ENCODE results near the gene NCOA7. TPM values are rescaled to one million over a fixed set of nuclear protein-coding genes. Genes with fewer than 3 reads are reported as not detected.
"Not testable (repeated sequence)": the region's sequence is repeated elsewhere in the genome, so short reads cannot be mapped to it uniquely, and the experiment has no call there.

Gene NCOA7
- total RNA-seq, 1 donor from 2014 or later = 56.1 TPM

GRCh38 chr6:125919618-125920017 lies 128.9 kb downstream of the NCOA7 start:
- intact Hi-C loops (cut with micrococcal nuclease) = loop anchor here (1.0 to 10.0 kb wide), 9 partner anchors 9 to 1565 kb away; partner anchors contain the start of genes HINT3 and TRMT11
- H3K4me3 Mint-ChIP-seq = peak overlapping the region; percentile 88
- H3K9me3 Mint-ChIP-seq = no peaks in the 10 kb centered on the region
- H3K27me3 Mint-ChIP-seq (ENCODE audit: insufficient read depth) = no peaks in the 10 kb centered on the region
- H3K4me1 Mint-ChIP-seq (ENCODE audit: low read depth) = peaks cover 64% of the 10 kb centered on the region
- H3K27ac Mint-ChIP-seq = peak overlapping the region; percentile 94
- H3K36me3 Mint-ChIP-seq (ENCODE audit: low read depth) = peaks cover 69% of the 10 kb centered on the region
- DNase-seq (ENCODE audit: low spot score) = no peak

- no peak for DNase-seq (ENCODE audit: low spot score)
- H3K27me3 Mint-ChIP-seq (ENCODE audit: insufficient read depth) = no peaks in the 10 kb centered on the region
- no peak overlapping the region for H3K27ac Mint-ChIP-seq
- H3K4me3 Mint-ChIP-seq = peak overlapping the region; percentile 40
- no peaks in the 10 kb centered on the region for H3K9me3 Mint-ChIP-seq
- peaks cover 59% of the 10 kb centered on the region for H3K36me3 Mint-ChIP-seq (ENCODE audit: low read depth)
- peaks cover 74% of the 10 kb centered on the region for H3K4me1 Mint-ChIP-seq (ENCODE audit: low read depth)
- intact Hi-C loops (cut with micrococcal nuclease) = no loop called here
Measured at GRCh38 chr6:125922322-125922860, 131.6 kb downstream of the NCOA7 start.

GRCh38 chr6:125923366-125923877 lies 132.7 kb downstream of the NCOA7 start:
- Mint-ChIP-seq H3K9me3 (no peaks in the 10 kb centered on the region), H3K27me3 (ENCODE audit: insufficient read depth) (no peaks in the 10 kb centered on the region), H3K4me1 (ENCODE audit: low read depth) (peaks cover 65% of the 10 kb centered on the region), H3K36me3 (ENCODE audit: low read depth) (peaks cover 61% of the 10 kb centered on the region), H3K4me3 (peak overlapping the region; percentile 32), H3K27ac (peak overlapping the region; percentile 72)
- no peak for DNase-seq (ENCODE audit: low spot score)
- intact Hi-C loops (cut with micrococcal nuclease) = no loop called here

GRCh38 chr6:125924169-125924568 lies 133.4 kb downstream of the NCOA7 start:
- no peaks in the 10 kb centered on the region for H3K9me3 Mint-ChIP-seq
- H3K4me1 Mint-ChIP-seq (ENCODE audit: low read depth) = peaks cover 57% of the 10 kb centered on the region
- no peak for DNase-seq (ENCODE audit: low spot score)
- peaks cover 59% of the 10 kb centered on the region for H3K36me3 Mint-ChIP-seq (ENCODE audit: low read depth)
- intact Hi-C loops (cut with micrococcal nuclease) = no loop called here
- peak overlapping the region; percentile 72 for H3K27ac Mint-ChIP-seq
- no peak overlapping the region for H3K4me3 Mint-ChIP-seq
- H3K27me3 Mint-ChIP-seq (ENCODE audit: insufficient read depth) = no peaks in the 10 kb centered on the region

GRCh38 chr6:125924697-125925358 lies 134.1 kb downstream of the NCOA7 start:
- H3K27ac Mint-ChIP-seq = peak overlapping the region; percentile 35

GRCh38 chr6:125926711-125927110 lies 136.0 kb downstream of the NCOA7 start:
- H3K27me3 Mint-ChIP-seq (ENCODE audit: insufficient read depth) = no peaks in the 10 kb centered on the region
- intact Hi-C loops (cut with micrococcal nuclease) = loop anchor here (2.0 kb wide), 1 partner anchor 16 kb away; no protein-coding TSS in a partner anchor
- H3K27ac Mint-ChIP-seq = peak overlapping the region; percentile 43
- DNase-seq (ENCODE audit: low spot score) = no peak
- H3K4me1 Mint-ChIP-seq (ENCODE audit: low read depth) = peaks cover 56% of the 10 kb centered on the region
- H3K4me3 Mint-ChIP-seq = no peak overlapping the region
- H3K9me3 Mint-ChIP-seq = peaks cover 1% of the 10 kb centered on the region
- peaks cover 67% of the 10 kb centered on the region for H3K36me3 Mint-ChIP-seq (ENCODE audit: low read depth)

More at GRCh38 chr6:125924697-125925358, 134.1 kb downstream of the NCOA7 start:
- Mint-ChIP-seq H3K36me3 (ENCODE audit: low read depth) (peaks cover 59% of the 10 kb centered on the region), H3K4me1 (ENCODE audit: low read depth) (peaks cover 52% of the 10 kb centered on the region), H3K9me3 (no peaks in the 10 kb centered on the region), H3K27me3 (ENCODE audit: insufficient read depth) (no peaks in the 10 kb centered on the region), H3K4me3 (no peak overlapping the region)
- no peak for DNase-seq (ENCODE audit: low spot score)
- intact Hi-C loops (cut with micrococcal nuclease) = no loop called here

GRCh38 chr6:125927761-125928160 lies 137.0 kb downstream of the NCOA7 start:
- peaks cover 4% of the 10 kb centered on the region for H3K9me3 Mint-ChIP-seq
- H3K4me1 Mint-ChIP-seq (ENCODE audit: low read depth) = peaks cover 56% of the 10 kb centered on the region
- H3K27ac Mint-ChIP-seq = no peak overlapping the region
- H3K36me3 Mint-ChIP-seq (ENCODE audit: low read depth) = peaks cover 64% of the 10 kb centered on the region
- no peak overlapping the region for H3K4me3 Mint-ChIP-seq
- H3K27me3 Mint-ChIP-seq (ENCODE audit: insufficient read depth) = no peaks in the 10 kb centered on the region
- DNase-seq (ENCODE audit: low spot score) = no peak
- intact Hi-C loops (cut with micrococcal nuclease) = loop anchor here (2.0 kb wide), 1 partner anchor 17 kb away; no protein-coding TSS in a partner anchor

- intact Hi-C loops (cut with micrococcal nuclease) = loop anchor here (1.0 kb wide), 1 partner anchor 12 kb away; no protein-coding TSS in a partner anchor
- Mint-ChIP-seq H3K9me3 (peaks cover 4% of the 10 kb centered on the region), H3K4me3 (no peak overlapping the region), H3K27ac (no peak overlapping the region), H3K36me3 (ENCODE audit: low read depth) (peaks cover 41% of the 10 kb centered on the region), H3K27me3 (ENCODE audit: insufficient read depth) (no peaks in the 10 kb centered on the region), H3K4me1 (ENCODE audit: low read depth) (peaks cover 33% of the 10 kb centered on the region)
- DNase-seq (ENCODE audit: low spot score) = no peak
Measured at GRCh38 chr6:125930765-125931418, 140.1 kb downstream of the NCOA7 start.

GRCh38 chr6:125931733-125932450 lies 141.1 kb downstream of the NCOA7 start:
- DNase-seq (ENCODE audit: low spot score) = no peak
- H3K9me3 Mint-ChIP-seq = peaks cover 4% of the 10 kb centered on the region
- H3K27me3 Mint-ChIP-seq (ENCODE audit: insufficient read depth) = no peaks in the 10 kb centered on the region
- peaks cover 28% of the 10 kb centered on the region for H3K4me1 Mint-ChIP-seq (ENCODE audit: low read depth)
- H3K36me3 Mint-ChIP-seq (ENCODE audit: low read depth) = peaks cover 37% of the 10 kb centered on the region
- peak overlapping the region; percentile 57 for H3K27ac Mint-ChIP-seq
- no peak overlapping the region for H3K4me3 Mint-ChIP-seq
- intact Hi-C loops (cut with micrococcal nuclease) = loop anchor here (1.0 kb wide), 1 partner anchor 11 kb away; no protein-coding TSS in a partner anchor

- peak overlapping the region; percentile 19 for H3K27ac Mint-ChIP-seq
- intact Hi-C loops (cut with micrococcal nuclease) = no loop called here
- H3K36me3 Mint-ChIP-seq (ENCODE audit: low read depth) = peaks cover 35% of the 10 kb centered on the region
- no peak overlapping the region for H3K4me3 Mint-ChIP-seq
- H3K4me1 Mint-ChIP-seq (ENCODE audit: low read depth) = peaks cover 26% of the 10 kb centered on the region
- no peaks in the 10 kb centered on the region for H3K27me3 Mint-ChIP-seq (ENCODE audit: insufficient read depth)
- no peak for DNase-seq (ENCODE audit: low spot score)
- H3K9me3 Mint-ChIP-seq = peaks cover 4% of the 10 kb centered on the region
Measured at GRCh38 chr6:125932451-125932795, 141.7 kb downstream of the NCOA7 start.

- H3K27ac Mint-ChIP-seq; H3K9me3 Mint-ChIP-seq; H3K4me3 Mint-ChIP-seq; DNase-seq (ENCODE audit: low spot score); H3K27me3 Mint-ChIP-seq (ENCODE audit: insufficient read depth); intact Hi-C loops (cut with micrococcal nuclease): not testable (repeated sequence)
- Mint-ChIP-seq H3K4me1 (ENCODE audit: low read depth) (peaks cover 39% of the 10 kb centered on the region), H3K36me3 (ENCODE audit: low read depth) (peaks cover 19% of the 10 kb centered on the region)
Measured at GRCh38 chr6:125935520-125935919, 144.8 kb downstream of the NCOA7 start.

GRCh38 chr6:125939026-125939425 lies 148.3 kb downstream of the NCOA7 start:
- DNase-seq (ENCODE audit: low spot score) = no peak
- no peak overlapping the region for H3K4me3 Mint-ChIP-seq
- peaks cover 2% of the 10 kb centered on the region for H3K36me3 Mint-ChIP-seq (ENCODE audit: low read depth)

More at GRCh38 chr6:125939026-125939425, 148.3 kb downstream of the NCOA7 start:
- intact Hi-C loops (cut with micrococcal nuclease) = no loop called here
- H3K27ac Mint-ChIP-seq = no peak overlapping the region
- peaks cover 29% of the 10 kb centered on the region for H3K4me1 Mint-ChIP-seq (ENCODE audit: low read depth)
- H3K27me3 Mint-ChIP-seq (ENCODE audit: insufficient read depth) = peaks cover 3% of the 10 kb centered on the region
- no peaks in the 10 kb centered on the region for H3K9me3 Mint-ChIP-seq
